Osteoblast (primary cell): Measurements from ENCODE around the gene DUSP19. TPM values are rescaled to one million over a fixed set of nuclear protein-coding genes. Genes with fewer than 3 reads are reported as not detected.
A peak's percentile ranks its signal among the peaks of the same experiment; 100 is the strongest.

Experiments
- DNase-seq: peaks from one replicate; pipeline ENCODE4 v3.0.0; 2011; ENCODE audit warnings: low spot score, mixed read lengths; ENCODE audit not compliant: insufficient read length; ENCODE audit errors: missing footprints
- H2AFZ ChIP-seq: 2 replicates; pipeline ENCODE4 v1.6.0; 2011; ENCODE audit warnings: mild to moderate bottlenecking, low read length
- H3K27ac ChIP-seq: 2 replicates; pipeline ENCODE4 v1.5.1; 2011; ENCODE audit warnings: mild to moderate bottlenecking, low read depth, low read length, moderate library complexity
- H3K27me3 ChIP-seq: 2 replicates; pipeline ENCODE4 v1.6.0; 2012; ENCODE audit warnings: mild to moderate bottlenecking, control low read depth, inconsistent platforms, low read length, moderate library complexity; ENCODE audit not compliant: insufficient read depth
- H3K36me3 ChIP-seq: 2 replicates; pipeline ENCODE4 v1.5.1; 2011; ENCODE audit warnings: mild to moderate bottlenecking, low read length, control low read depth, moderate library complexity; ENCODE audit not compliant: insufficient read depth
- H3K4me1 ChIP-seq: 2 replicates; pipeline ENCODE4 v1.5.1; 2011; ENCODE audit warnings: mild to moderate bottlenecking, low read length, control low read depth, moderate library complexity; ENCODE audit not compliant: insufficient read depth
- H3K4me2 ChIP-seq: 2 replicates; pipeline ENCODE4 v1.6.0; 2011; ENCODE audit warnings: mild to moderate bottlenecking, low read length; ENCODE audit not compliant: insufficient read depth
- H3K4me3 ChIP-seq: fragments of 200-600 bp; sonication (generic); 3 replicates; pipeline ENCODE4 v1.5.1; 2012; ENCODE audit warnings: mild to moderate bottlenecking, low read length, inconsistent platforms; ENCODE audit not compliant: insufficient read depth
- H3K79me2 ChIP-seq: 2 replicates; pipeline ENCODE4 v1.6.0; 2012; ENCODE audit warnings: mild to moderate bottlenecking, low read length, control low read depth, inconsistent platforms; ENCODE audit not compliant: insufficient read depth
- H3K9me3 ChIP-seq: 2 replicates; pipeline ENCODE4 v1.5.1; 2011; ENCODE audit warnings: low read depth, low read length, control low read depth
- H4K20me1 ChIP-seq: 2 replicates; pipeline ENCODE4 v1.6.0; 2012; ENCODE audit warnings: mild to moderate bottlenecking, low read length, control low read depth; ENCODE audit not compliant: insufficient read depth
- total RNA-seq: library from RNA; depleted of rRNA; stranded (reverse); fragments of >200 nt; gene quantifications from 2 replicates; pipeline ENCODE4 v1.2.3, GENCODE V29; 2012
- TF ChIP-seq, protein P1 (sequence below): IDR thresholded peaks from 2 replicates; pipeline ENCODE4 v1.5.1; 2011; ENCODE audit warnings: mild to moderate bottlenecking, low read depth, low read length, moderate library complexity; ENCODE audit errors: extremely low read depth

DUSP19 gene
- total RNA-seq, 1 donor: 2.9 TPM

DNA sequence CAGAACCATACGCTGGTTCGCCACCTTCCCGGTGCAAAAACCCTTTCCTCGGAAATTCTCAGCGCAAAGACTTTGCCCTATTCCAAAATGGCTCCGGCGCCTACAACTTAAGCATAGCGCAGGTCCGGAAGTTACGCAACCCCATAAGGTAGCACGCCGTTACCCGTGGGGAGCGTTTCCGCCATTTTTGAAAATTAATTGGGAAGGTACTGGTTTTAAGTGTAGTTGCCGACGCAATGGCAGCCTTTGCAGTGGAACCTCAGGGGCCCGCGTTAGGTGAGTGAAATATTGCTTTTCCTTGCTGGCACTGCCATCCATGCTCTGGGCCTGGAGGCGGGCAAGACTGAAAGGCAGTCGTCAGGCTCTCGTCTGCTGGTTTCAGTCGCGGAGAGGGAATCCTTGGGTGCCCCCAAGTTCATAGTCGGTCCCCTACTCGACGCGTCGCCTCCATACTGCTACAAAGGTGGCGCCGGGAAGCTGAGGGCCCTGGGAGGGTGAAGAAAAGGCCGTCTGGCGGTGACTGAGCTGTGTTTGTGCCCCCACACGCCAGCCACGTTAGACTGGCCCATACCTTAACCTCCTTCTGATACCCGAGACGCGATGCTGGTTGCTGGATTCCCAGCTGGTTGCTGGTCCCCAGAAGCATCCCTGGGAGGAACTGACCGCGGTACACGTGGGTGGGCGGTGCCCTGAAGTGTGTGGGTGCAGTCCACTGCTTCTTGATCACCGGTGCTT lies 45.8 kb downstream of the DUSP19 start, which contains the start of gene NUP35:
TSS of gene NUP35 (plus strand) at position 222 of the 735 bp plus-strand sequence. CDS start at position 237, 15 bp downstream.
- Histone ChIP-seq H3K9me3 (no peaks in the 10 kb centered on the region), H2AFZ (peak within 1 kb of the TSS; percentile 97), H3K79me2 (peaks cover 42% of the 10 kb centered on the region), H3K27ac (peak within 1 kb of the TSS; percentile 81), H3K4me2 (peak within 1 kb of the TSS; percentile 93), H3K4me3 (peak within 1 kb of the TSS; percentile 81), H3K4me1 (peaks cover 16% of the 10 kb centered on the region), H3K27me3 (no peaks in the 10 kb centered on the region), H4K20me1 (no peaks in the 10 kb centered on the region), H3K36me3 (no peaks in the 10 kb centered on the region)
- TF ChIP-seq, protein P1, sequence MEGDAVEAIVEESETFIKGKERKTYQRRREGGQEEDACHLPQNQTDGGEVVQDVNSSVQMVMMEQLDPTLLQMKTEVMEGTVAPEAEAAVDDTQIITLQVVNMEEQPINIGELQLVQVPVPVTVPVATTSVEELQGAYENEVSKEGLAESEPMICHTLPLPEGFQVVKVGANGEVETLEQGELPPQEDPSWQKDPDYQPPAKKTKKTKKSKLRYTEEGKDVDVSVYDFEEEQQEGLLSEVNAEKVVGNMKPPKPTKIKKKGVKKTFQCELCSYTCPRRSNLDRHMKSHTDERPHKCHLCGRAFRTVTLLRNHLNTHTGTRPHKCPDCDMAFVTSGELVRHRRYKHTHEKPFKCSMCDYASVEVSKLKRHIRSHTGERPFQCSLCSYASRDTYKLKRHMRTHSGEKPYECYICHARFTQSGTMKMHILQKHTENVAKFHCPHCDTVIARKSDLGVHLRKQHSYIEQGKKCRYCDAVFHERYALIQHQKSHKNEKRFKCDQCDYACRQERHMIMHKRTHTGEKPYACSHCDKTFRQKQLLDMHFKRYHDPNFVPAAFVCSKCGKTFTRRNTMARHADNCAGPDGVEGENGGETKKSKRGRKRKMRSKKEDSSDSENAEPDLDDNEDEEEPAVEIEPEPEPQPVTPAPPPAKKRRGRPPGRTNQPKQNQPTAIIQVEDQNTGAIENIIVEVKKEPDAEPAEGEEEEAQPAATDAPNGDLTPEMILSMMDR: no peak
- peak; percentile 78 for DNase-seq

DNA sequence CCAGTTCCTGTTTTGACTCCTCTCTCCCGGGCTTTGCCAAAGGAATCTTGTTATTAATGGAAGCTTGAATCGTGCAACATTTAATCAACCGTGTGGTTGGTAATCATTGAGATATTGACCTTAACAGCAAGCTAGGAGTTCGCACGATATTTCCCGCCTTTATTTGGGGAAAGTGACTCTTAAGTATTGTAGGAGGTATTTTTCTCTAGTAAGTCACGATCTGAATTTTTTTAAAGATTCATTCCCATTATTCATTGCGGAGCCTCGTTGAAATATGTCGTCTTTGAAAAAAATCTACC lies 46.4 kb downstream of the DUSP19 start:
- no peak for DNase-seq
- H3K27me3 ChIP-seq: no peaks in the 10 kb centered on the region
- H3K4me1 ChIP-seq: peaks cover 16% of the 10 kb centered on the region
- peak overlapping the region; percentile 81 for H3K4me3 ChIP-seq
- H3K27ac ChIP-seq: peak overlapping the region; percentile 81
- H4K20me1 ChIP-seq: no peaks in the 10 kb centered on the region
- H3K4me2 ChIP-seq: peak overlapping the region; percentile 93
- peak overlapping the region; percentile 97 for H2AFZ ChIP-seq
- TF ChIP-seq, protein P1: no peak
- no peaks in the 10 kb centered on the region for H3K9me3 ChIP-seq
- H3K36me3 ChIP-seq: no peaks in the 10 kb centered on the region
- peaks cover 45% of the 10 kb centered on the region for H3K79me2 ChIP-seq

DNA sequence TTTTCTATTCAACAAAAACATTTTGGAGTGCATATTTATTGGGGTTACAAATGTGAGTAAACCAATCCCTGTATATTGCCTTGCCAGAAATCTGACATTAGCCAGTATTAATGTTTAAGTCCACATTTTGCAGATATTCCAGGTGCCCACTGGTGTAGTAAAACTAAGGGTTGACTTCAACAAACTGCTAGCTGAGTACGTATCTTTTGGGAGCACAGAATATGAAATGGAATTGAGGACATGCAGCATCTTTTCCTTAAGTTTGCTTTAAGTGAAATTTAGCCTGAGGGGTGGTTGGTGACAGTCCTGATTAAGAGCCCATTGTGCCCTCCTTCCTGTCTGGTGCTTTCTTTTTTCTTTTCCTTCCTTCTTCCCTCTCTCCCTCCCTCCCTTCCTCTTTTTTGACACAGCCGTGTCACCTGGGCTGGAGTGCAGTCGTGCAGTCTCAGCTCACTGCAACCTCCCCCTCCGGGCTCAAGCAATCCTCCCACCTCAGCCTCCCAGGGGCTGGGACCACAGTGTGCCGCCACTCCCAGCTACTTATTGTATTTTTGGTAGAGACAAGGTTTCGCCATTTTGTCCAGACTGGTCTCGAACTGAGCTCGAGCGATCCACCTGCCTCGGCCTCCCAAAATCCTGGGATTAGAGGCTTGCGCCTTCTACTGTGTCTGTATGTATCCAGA lies 47.3 kb downstream of the DUSP19 start:
- Histone ChIP-seq H3K4me3 (peak overlapping the region; percentile 26), H3K27me3 (no peaks in the 10 kb centered on the region), H3K79me2 (peaks cover 50% of the 10 kb centered on the region), H4K20me1 (no peaks in the 10 kb centered on the region), H3K4me1 (peaks cover 16% of the 10 kb centered on the region), H3K36me3 (no peaks in the 10 kb centered on the region), H3K9me3 (no peaks in the 10 kb centered on the region), H3K27ac (peak overlapping the region; percentile 81), H2AFZ (no peak overlapping the region), H3K4me2 (peak overlapping the region; percentile 93)
- DNase-seq: peak; percentile 50
- TF ChIP-seq, protein P1: no peak

DNA sequence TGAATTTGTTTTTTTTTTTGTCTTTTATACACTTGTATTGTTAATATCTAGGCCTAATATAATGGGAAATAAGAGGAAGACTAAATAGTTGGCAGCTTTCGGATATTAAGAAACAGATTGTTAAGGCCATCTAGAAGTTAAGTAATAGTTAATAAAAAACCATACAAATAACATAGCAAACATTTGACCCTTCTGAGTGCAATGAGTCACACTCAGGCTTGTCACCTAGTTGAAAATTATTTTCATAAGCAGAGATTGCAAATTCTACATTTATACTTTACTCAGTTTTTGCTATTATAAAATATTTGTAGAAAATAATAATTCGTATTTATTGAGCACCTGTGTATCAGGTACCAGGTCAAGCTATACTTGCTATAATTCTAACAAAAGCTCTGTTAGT lies 48.1 kb downstream of the DUSP19 start:
- no peak overlapping the region for H3K27ac ChIP-seq
- no peak for DNase-seq
- H3K9me3 ChIP-seq: no peaks in the 10 kb centered on the region
- H3K4me1 ChIP-seq: peaks cover 16% of the 10 kb centered on the region
- no peak overlapping the region for H3K4me3 ChIP-seq
- H3K27me3 ChIP-seq: no peaks in the 10 kb centered on the region
- no peaks in the 10 kb centered on the region for H4K20me1 ChIP-seq
- TF ChIP-seq, protein P1: no peak
- H2AFZ ChIP-seq: no peak overlapping the region
- no peaks in the 10 kb centered on the region for H3K36me3 ChIP-seq
- H3K79me2 ChIP-seq: peaks cover 55% of the 10 kb centered on the region
- H3K4me2 ChIP-seq: no peak overlapping the region
